H1 (cell line): Measurements from ENCODE around the gene POU2F2. TPM values are rescaled to one million over a fixed set of nuclear protein-coding genes. Genes with fewer than 3 reads are reported as not detected.

ENCODE experiments used
- TEAD4 ChIP-seq: IDR thresholded peaks from 2 replicates; pipeline ENCODE4 v1.6.1; 2012; ENCODE audit warnings: low read depth, low read length, inconsistent platforms, mixed read lengths
- ZNF274 ChIP-seq: IDR thresholded peaks from 2 replicates; pipeline ENCODE4 v1.7.0; 2012; ENCODE audit warnings: low read length, borderline replicate concordance; ENCODE audit errors: extremely low read depth
- polyA plus RNA-seq, 7 experiments: library from polyadenylated mRNA; depleted of rRNA in 3 of 7; stranded (reverse) in 5 of 7; unstranded in 2 of 7; fragments of >200 nt in 5 of 7; fragments of 200-250 nt in 2 of 7; gene quantifications; 1 replicate in 5 of 7; 2 replicates in 1 of 7; 4 replicates in 1 of 7; pipeline versions ENCODE4 v1.2.1 to v1.2.3, GENCODE V29; 2011 to 2013; ENCODE audit warnings: missing spikeins in 2 of 7, mixed read lengths in 2 of 7
- total RNA-seq: library from RNA; stranded (reverse); fragmentation: NEBNext Ultra II Directional; extraction: Animal tissue kit (Norgen Biotek cat#: 25700); gene quantifications from 2 replicates; pipeline ENCODE4 v1.2.1, GENCODE V29; 2021

Gene POU2F2
- total and polyA plus RNA-seq, 2 of the 8 experiments (the other 6 are each of a cell fraction or from before 2014, with no cell fraction given), result 5.0 to 6.1 TPM

- no peak for TF ChIP-seq TEAD4
- TF ChIP-seq ZNF274, result no peak
These were observed 16.5 kb downstream of the POU2F2 start (continued) for GRCh38 chr19:42115705-42116104.
